Thyroid gland (tissue), 4 donors: ENCODE data around the gene TRIP4. TPM values are rescaled to one million over a fixed set of nuclear protein-coding genes. Genes with fewer than 3 reads are reported as not detected.

Experiments used
- DNase-seq, 2 donors: peaks; one replicate each; pipeline ENCODE4 v3.0.0-alpha.2; 2019
- H3K27ac ChIP-seq, 3 donors: fragments of 200-600 bp; sonication (generic); 1 replicate in 2 of 3; 2 replicates in 1 of 3; pipeline ENCODE4 v1.5.1; 2016 to 2019; ENCODE audit warnings: mild to moderate bottlenecking in 1 of 3, moderate library complexity in 1 of 3
- H3K27me3 ChIP-seq: fragments of 200-600 bp; sonication (generic); one replicate; pipeline ENCODE4 v1.5.1; 2019
- H3K36me3 ChIP-seq, 2 donors: fragments of 200-600 bp; sonication (generic); one replicate each; pipeline ENCODE4 v1.5.1; 2016 to 2019
- H3K4me1 ChIP-seq, 2 donors: fragments of 200-600 bp; sonication (generic); one replicate each; pipeline ENCODE4 v1.5.1; 2017 to 2019
- H3K4me3 ChIP-seq, 3 donors: fragments of 200-600 bp; sonication (generic); replicated peaks in 1 of 3; 1 replicate in 2 of 3; 2 replicates in 1 of 3; pipeline ENCODE4 v1.5.1; 2016; ENCODE audit warnings: mild to moderate bottlenecking in 1 of 3
- H3K9me3 ChIP-seq: fragments of 200-600 bp; sonication (generic); one replicate; pipeline ENCODE4 v1.5.1; 2017
- CTCF ChIP-seq, 6 experiments: fragments of 200-600 bp in 3 of 6; fragments of 450-650 bp in 3 of 6; sonication (generic) in 3 of 6; IDR thresholded peaks; one replicate each; pipeline ENCODE4 v1.5.1; 2016 to 2019; ENCODE audit warnings: antibody characterized with exemption in 6 of 6, mild to moderate bottlenecking in 2 of 6, inconsistent platforms in 1 of 6, moderate library complexity in 1 of 6
- POLR2A ChIP-seq, 2 donors: fragments of 450-650 bp; IDR thresholded peaks; one replicate each; pipeline ENCODE4 v1.6.1; 2017; ENCODE audit warnings: antibody characterized with exemption in 2 of 2, mild to moderate bottlenecking in 2 of 2, moderate library complexity in 1 of 2
- WGBS, 2 donors: methylation state at CpG; one replicate each; pipeline ENCODE4 v1.1.5; 2017; 5-methylcytosine and 5-hydroxymethylcytosine counted together
- intact Hi-C: fragments of 100-400 bp; cut with DNase I; formaldehyde crosslinking; loops from one replicate; pipeline ENCODE4 v1.15.1; 2023
- total RNA-seq, 4 donors: library from RNA; depleted of rRNA; stranded (reverse); fragments of >200 nt; gene quantifications; one replicate each; pipeline ENCODE4 v1.2.3, GENCODE V29; 2016

TRIP4 gene
- total RNA-seq, 4 donors from 2014 or later: 13.7 to 39.6 (median 21.7) TPM

- Histone ChIP-seq H3K27me3 (no peaks in the 10 kb centered on the region), H3K4me1 (peaks cover 0 to 16% of the 10 kb centered on the region in 2 donors), H3K36me3 (no peaks in the 10 kb centered on the region), H3K27ac (peak overlapping the region in 1 of 3 donors; percentile 55), H3K9me3 (no peaks in the 10 kb centered on the region), H3K4me3 (peak overlapping the region; percentile 66 to 97 (median 71))
- intact Hi-C loops: loop anchor here (5.0 kb wide), 2 partner anchors 143 to 193 kb away; partner anchors contain the start of gene PPIB
- 29 to 35% methylated on average over 5 of the region's 5 CpGs for WGBS, 2 donors
- TF ChIP-seq CTCF (IDR thresholded peaks at IDR 0.05) (no peak), POLR2A (IDR thresholded peaks at IDR 0.05) (no peak)
- DNase-seq: no peak
These were observed 32.8 kb upstream of the TRIP4 start for GRCh38 chr15:64354688-64355344.

GRCh38 chr15:64355348-64355943 lies 32.2 kb upstream of the TRIP4 start:
- Histone ChIP-seq H3K4me3 (peak overlapping the region; percentile 66 to 97 (median 71)), H3K27ac (peak overlapping the region; percentile 55 to 64 (median 60)), H3K36me3 (no peaks in the 10 kb centered on the region), H3K4me1 (peaks cover 0 to 16% of the 10 kb centered on the region in 2 donors), H3K27me3 (no peaks in the 10 kb centered on the region), H3K9me3 (no peaks in the 10 kb centered on the region)
- intact Hi-C loops: loop anchor here (5.0 kb wide), 1 partner anchor 143 kb away; no protein-coding TSS in a partner anchor
- TF ChIP-seq POLR2A (IDR thresholded peaks at IDR 0.05) (no peak), CTCF (IDR thresholded peaks at IDR 0.05) (no peak)
- DNase-seq: peak in 1 of 2 donors; percentile 18
- WGBS, 2 donors: 1% methylated on average over 23 to 29 of the region's 30 CpGs

- Histone ChIP-seq H3K27me3 (no peaks in the 10 kb centered on the region), H3K9me3 (no peaks in the 10 kb centered on the region), H3K27ac (peak within 1 kb of the TSS; percentile 55 to 65 (median 60)), H3K4me1 (peaks cover 0 to 11% of the 10 kb centered on the region in 2 donors), H3K4me3 (peak within 1 kb of the TSS; percentile 66 to 97 (median 71)), H3K36me3 (no peaks in the 10 kb centered on the region)
- peak; percentile 96 to 98 for DNase-seq
- WGBS, 2 donors: 0% methylated on average over 20 to 34 of the region's 42 CpGs
- intact Hi-C loops: loop anchor here (5.0 kb wide), 1 partner anchor 144 kb away; no protein-coding TSS in a partner anchor
- TF ChIP-seq POLR2A (IDR thresholded peaks at IDR 0.05) (peak in 1 of 2 donors; percentile 41), CTCF (IDR thresholded peaks at IDR 0.05) (peak; percentile 23 to 68 (median 41))
These were observed 31.5 kb upstream of the TRIP4 start, which contains the start of gene CSNK1G1 for GRCh38 chr15:64355944-64356709. CSNK1G1 (minus strand) TSS chr15:64356173; CDS start chr15:64300499, 55,674 bp downstream.

- no peak for DNase-seq
- Histone ChIP-seq H3K27ac (peak overlapping the region in 2 of 3 donors; percentile 2 to 65), H3K4me1 (peaks cover 0 to 11% of the 10 kb centered on the region in 2 donors), H3K36me3 (no peaks in the 10 kb centered on the region), H3K4me3 (peak overlapping the region in 1 of 3 donors; percentile 71), H3K9me3 (no peaks in the 10 kb centered on the region), H3K27me3 (no peaks in the 10 kb centered on the region)
- 24 to 30% methylated on average over 5 of the region's 5 CpGs for WGBS, 2 donors
- intact Hi-C loops: loop anchor here (5.0 kb wide), 1 partner anchor 144 kb away; no protein-coding TSS in a partner anchor
- TF ChIP-seq CTCF (IDR thresholded peaks at IDR 0.05) (no peak), POLR2A (IDR thresholded peaks at IDR 0.05) (no peak)
These were observed 31.0 kb upstream of the TRIP4 start for GRCh38 chr15:64356710-64357040.
